TTC549 (cell line): ENCODE data around the gene RIMBP2.

ENCODE experiments used
- FAIRE-seq: peaks from 2 replicates; lab custom pipeline; 2012; peaks lifted over from hg19 to GRCh38; lab: Jason Lieb, UNC

Gene RIMBP2

DNA sequence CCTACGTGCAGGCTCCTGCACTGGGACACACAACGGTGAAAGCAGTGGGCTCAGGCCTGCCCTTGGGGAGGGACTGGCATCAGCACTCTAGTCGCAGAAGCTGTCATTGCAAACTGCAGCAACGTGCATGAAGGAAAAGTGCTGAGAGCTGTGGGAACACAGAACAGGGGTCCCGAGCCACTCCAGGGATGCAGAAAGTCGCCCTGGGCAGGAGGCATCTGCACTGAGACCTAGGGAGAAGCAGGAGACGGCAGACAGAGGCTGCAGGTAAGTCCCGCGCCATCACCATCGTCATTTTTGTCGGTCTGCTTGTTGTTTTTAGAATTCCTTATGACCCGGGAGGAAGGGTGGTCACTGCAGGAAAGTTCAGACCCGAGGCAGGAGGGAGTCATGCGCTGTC lies 21.6 kb upstream of the RIMBP2 start:
- no peak for FAIRE-seq

DNA sequence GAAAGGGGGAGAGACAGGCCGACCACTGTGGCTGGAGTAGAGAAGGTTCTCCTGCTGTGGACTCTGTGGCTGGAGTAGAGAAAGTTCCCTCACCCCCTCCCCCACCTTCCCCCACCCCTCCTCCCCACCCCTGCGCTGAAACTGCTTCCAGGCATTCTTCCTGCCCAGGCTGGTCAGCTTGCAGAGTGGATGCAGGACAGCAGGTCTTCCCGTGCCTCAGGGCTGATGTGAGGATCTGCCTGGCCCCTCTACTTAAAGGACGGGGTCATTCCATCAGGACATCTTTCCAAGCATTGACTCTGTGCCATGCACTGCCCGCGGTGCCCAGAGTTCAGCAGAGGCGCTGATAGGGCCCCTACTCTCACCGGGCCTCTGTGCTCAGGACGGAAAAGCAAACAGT lies 13.2 kb upstream of the RIMBP2 start:
- no peak for FAIRE-seq

DNA sequence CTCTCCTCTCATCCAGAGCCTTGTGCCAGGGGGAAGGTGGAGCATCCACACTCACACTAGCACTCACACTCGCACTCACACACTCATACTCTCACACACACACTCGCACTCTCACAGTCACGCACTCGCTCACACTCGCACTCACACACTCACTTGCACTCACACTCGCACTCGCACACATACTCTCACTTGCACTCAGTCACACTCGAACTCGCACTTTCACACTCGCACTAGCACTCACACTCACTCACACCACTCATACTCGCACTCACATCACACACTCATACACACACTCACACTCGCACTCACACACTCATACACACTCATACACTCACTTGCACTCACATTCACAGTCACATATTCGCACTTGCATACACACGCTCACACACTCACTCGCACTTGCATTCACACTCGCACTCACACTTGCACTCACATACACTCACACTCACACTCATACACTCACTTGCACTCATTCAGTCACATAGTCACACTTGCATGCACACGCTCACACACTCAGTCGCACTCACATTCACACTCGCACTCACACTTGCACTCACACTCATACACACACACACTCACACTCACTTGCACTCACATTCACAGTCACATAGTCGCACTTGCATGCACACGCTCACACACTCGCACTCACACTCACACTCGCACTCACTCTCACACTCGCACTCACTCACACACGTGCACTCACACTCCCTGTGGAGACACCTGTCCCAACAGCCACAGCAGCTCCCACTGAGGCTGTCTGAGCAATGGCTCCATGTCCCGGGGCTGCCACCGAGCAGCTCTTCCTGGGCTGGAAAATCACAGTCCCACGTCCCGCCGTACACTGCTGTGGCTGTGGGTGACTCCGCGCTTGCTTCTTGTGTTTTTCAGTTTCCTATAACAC lies 12.3 kb upstream of the RIMBP2 start:
- FAIRE-seq = no peak

DNA sequence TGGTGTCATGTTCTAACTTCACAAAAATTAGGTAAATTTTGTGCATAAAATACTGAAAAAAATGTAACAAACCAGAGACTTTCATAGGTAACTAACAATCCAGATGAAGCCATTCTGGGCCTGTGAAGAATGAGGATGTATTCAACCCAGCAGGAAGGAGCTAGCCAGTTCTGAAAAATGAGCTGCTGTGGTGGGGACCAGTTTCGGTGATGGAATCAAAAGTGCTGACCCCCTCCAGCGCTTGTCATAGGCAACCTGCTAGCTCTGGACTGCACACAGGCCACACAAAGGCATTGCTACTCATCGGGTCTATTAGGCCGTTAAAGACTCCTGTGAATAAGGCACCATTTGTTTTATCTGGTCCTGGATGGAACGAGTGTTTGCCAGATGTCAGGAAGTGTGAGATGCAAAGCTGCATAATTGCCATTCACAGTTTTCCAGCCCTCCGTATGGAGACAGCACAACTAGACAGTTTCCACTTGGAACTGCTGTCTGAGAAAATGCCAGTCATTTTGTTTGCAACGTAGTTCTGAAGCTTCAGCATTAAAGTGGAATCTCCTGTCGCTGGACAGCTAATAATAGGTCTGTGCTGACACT lies 3.3 kb upstream of the RIMBP2 start:
- FAIRE-seq = no peak

DNA sequence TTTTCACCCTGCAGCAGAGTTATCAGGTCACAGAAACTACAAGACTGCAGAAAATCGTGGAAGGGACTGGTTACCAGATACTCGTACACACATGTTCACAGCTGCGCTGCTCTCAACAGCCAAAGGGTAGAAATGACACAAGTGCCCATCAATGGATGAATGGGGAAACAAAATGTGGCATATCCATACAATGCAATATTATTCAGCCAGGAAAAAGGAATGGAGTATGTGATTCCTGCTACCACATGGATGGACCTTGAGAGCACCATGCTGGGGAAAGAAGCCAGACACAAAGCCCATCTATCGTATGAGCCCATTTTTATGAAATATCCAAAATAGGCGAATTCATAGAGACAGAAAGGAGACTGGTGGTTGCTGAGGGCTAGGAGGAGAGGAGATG lies 1.7 kb upstream of the RIMBP2 start:
- no peak for FAIRE-seq

DNA sequence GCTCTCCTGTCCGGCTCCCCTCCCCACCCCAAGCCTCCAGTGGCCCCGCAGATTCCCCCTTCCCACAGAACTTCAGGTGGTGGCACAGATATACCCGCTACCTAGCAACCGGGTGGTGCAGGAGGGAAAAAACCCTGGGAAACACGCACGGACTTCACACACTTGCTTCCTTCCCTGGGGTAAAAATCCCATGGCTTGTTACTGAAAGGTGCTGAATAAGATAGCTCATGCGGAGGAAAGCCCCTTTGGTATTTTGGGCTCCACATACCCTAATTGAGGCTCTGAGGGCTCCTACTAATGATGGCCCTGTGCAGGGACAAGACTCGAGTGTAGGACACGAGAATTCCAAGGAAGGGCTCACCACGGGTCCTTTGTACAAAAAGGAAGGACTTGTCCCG lies 869 bp upstream of the RIMBP2 start:
- no peak for FAIRE-seq

DNA sequence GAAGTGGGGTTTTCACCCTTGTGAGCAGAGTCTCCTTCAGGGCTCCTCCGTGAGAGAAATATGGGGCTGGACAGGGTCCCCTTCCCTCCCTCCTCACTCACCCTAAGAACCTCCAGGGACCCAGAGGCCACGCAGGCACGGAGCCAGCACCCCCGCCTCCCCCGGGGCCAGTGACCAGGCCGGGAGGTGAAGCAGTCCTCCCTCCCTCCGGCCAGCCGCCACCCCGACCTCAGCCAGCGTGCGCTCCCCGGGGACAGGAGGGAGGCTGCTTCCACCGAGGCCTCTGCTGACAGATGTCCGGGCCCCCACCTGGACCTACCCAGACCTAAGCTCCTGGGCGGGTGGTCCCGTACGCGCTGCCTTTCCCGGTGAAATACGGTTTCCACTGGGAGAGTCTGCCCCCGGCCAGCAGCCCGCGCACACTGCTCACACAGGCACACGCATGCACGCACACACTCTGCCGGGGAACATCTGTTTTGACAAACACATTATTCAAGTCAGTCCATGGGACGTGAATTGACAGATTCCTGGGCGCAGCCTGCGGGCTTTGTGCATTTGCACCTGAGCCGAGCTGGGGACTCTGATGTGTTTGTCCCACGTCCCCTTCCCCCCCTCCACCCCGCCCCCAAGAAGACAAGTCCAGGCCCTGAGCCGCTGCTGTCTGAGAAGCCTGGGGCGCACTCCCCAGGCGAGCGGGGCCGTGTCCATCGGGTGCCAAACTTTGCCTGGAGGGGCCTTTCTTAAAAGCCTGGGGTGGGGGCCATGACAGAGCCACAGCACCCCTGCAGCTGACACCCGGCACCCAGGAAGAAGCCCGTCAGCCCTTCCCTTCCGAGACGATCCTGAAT lies 725 bp downstream of the RIMBP2 start:
- no peak for FAIRE-seq

DNA sequence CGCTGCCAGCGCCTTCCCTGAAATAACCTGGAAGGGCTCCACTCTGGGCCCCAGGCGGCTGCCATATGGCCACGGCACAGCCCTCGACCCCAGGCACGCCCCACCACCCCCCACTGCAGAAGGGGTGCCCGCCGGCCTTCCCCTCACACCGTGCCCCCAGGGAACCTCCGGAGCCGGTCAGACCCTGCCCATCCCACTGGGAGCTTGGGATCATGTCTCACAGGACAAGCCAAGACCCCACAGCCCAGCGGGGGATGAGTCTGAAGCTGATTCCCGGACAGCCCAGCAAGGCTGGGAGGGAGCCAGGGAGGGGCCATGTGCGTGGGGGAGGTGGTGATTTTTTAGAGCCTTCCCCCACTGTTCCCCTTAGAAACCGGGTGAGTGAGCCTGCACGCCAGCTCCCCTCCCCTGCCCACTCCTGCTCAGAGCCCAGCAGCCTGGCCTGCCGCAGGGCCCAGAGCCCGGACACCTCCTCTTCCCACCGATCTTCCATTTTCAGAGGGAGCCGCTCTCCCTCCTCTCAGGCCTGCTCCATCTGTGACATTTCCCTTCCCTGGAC lies 1.4 kb downstream of the RIMBP2 start:
- no peak for FAIRE-seq

DNA sequence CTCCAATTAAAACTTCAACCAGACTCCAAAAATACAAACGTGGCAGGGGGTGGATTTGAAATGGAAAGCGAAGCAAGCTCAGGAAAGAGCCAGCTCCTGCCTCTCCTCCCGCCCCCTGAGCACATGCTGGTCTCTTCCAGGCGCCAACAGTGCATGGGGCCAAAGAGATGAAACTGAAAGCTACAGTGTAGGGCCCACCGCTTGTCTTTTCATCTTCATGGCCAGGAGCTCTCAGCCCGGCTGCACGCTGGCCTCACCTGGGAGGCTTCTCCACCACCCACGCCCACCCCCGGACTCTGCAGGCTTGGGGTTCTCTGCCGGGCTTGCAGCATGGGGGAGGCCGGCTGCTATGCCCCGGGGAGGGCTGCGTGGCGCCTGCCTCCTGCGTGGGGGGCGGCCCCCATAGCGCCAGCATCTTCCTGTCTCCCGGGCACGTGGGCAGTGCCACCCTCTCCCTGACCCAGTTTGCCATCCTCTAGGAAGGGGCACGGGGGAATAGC lies 2.0 kb downstream of the RIMBP2 start:
- no peak for FAIRE-seq

DNA sequence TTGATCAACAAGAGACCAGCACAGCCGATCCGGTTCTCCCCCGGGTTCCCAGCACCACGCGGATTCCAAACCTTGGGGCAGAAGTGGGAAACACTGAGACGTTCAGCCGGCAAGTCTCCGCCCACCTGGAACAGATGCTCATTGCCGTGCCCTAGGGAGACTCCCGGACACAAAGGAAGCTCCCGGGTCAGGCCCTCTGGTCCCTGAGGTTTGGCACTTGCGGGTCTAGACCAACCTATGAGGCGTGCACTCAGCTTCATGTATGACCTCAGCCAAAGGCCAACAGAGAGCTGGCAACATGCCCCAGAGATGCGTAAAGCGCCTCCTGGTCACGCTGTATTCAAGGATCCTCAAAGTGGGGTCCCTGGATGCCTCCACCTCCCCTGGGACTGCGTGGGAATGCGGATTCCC lies 2.5 kb downstream of the RIMBP2 start:
- FAIRE-seq = no peak

DNA sequence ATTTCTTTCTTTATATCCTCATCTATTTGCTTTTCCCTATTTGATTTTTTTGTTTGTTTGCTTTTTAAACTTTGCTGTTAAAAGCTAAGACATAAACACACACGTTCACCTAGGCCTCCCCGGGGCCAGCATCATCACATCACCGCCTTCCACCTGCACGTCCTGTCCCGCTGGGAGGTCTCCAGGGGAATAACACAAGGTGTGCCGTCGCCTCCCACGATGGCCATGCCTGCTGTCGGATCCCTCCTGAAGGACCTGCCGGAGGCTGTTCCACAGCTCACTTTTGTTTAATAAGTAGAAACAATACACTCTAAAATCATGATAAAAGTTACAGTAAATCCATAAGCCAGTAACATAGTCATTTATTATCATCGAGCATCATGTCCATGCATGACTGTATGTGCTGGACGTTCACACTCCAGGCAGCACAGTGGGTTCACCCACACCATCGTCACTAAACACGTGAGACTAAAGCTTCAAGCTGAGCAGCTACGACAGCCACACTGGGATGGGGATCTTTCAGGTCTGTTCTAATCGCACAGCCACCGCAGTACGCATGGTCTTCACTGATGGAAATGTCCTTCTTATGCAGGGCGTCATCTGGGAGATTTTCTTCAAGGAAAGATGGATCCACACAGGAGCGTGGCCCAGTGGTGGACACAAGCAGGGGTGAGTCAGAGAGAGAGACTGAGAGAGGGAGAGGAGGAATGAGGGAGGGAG lies 3.6 kb downstream of the RIMBP2 start:
- no peak for FAIRE-seq

DNA sequence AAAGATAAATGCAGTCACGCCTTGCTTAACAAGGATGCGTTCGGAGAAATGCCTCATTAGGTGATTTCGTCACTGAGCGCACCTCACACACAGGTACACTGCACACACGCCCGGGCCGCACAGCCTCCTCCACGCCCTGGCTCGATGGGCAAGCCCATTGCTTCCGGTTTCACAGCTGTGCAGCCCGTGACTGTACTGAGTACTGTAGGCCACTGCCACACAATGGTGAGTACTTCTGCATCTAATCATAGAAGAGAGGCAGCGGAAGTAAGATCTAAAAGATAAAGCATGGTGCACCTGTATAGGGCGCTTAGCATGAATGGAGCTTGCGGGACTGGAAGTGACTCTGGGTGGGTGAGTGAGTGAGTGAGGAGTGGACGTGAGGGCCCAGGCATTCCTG lies 4.3 kb downstream of the RIMBP2 start:
- FAIRE-seq = no peak

DNA sequence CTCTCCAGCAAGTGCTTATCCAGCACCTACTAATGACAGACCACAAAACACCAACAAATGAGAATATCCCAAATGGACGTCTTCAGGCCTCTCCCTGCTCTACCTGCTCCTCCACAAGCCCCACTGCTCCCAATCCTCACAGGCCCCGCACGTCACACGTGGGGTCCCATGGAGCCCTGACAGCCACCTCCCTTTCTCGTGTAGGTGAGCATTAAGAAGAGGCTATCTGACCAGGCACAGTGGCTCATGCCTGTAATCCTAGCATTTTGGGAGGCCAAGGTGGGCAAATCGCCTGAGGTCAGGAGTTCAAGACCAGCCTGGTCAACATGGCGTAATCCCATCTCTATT lies 5.4 kb downstream of the RIMBP2 start:
- FAIRE-seq = no peak

DNA sequence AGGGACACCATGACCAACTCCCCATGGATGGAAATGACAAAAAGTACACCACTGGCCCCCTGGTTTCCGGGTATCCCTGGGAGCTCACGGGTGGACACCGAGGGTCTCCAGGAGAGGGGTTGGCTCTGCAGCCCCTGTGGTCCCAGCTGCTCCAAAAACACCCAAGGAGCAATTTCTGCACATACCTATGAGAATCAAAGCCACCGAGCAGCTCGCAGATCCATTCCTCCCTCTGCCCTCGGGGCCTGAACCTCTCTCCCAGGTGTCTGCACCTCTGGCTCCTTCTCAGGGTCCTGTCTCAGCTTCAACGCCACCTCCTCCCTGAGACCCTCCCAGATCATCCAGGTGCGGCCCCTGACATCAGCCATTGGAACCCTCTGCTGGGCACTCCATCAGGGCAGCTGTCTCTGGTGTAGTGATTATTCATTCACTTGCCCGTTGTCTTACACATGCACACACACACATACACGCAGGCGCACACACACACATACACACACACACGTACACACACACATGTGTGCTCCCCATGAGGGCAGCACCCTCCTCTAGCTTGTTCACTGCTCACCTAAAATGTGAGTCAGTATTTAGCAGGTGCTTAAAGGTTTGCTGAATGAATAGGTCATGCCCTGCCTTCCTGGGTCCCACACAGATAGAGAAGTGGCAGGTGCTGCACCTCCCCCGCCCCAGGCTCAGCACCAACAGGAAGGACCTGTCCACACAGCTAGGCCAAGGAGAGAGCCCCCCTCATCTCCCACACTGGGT lies 5.9 kb downstream of the RIMBP2 start:
- no peak for FAIRE-seq

DNA sequence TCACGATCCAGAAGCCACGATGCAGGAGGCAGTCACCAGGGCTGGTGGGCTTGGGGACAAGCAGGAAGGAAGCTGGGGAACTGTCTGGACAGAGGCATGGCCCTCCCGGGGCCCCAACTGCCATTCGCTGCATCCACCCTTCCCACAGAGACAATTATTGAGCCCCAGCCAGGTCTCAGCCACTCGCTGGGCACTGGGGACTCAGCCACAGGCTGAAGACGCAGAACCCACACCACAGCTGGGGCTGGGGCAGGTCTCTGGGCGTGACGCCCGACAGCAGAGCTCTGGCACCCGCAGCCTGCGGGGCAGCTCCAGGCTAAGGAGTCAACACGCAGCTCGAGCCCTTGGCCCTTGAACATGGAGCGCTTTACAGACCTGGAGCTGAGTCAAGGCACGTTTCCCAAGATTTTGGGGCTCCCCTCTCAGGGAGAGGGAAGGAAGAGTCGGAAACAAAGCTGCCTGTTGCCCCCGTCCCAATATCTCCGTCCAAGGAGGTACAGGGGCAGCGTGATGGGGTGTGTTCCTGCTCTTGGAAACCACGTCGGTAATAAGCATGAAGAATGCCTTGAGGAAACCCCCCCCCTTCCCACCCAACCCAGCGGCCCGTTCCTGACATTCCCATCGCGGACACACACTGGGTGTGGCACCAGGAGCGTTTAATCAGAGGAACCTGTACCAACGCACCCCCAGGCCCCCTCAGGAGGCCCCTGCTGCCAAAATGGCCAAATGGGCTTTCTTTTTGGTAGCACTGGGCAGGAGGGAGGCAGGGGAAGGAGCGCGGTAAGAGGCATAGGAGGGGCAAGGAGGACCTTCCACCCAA lies 6.7 kb downstream of the RIMBP2 start:
- FAIRE-seq = no peak

DNA sequence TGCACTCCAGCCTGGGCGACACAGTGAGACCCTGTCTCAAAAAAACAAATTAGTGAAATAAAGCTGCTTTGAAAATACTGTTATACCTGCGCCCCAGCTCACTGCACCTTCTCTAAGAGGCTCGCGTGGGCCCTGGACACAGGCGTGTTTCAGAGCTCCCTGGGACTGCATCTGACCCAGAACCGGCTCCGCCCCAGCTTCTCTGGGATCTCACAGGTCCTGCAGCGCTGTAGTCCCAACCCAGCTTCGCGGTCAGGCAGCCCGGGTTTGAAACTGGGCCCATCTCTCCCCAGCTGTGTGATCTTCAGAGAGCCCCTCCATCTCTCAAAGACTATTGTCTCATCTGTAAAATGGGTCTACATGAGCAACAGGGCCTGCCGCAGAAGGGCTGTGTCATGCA lies 7.5 kb downstream of the RIMBP2 start:
- no peak for FAIRE-seq

DNA sequence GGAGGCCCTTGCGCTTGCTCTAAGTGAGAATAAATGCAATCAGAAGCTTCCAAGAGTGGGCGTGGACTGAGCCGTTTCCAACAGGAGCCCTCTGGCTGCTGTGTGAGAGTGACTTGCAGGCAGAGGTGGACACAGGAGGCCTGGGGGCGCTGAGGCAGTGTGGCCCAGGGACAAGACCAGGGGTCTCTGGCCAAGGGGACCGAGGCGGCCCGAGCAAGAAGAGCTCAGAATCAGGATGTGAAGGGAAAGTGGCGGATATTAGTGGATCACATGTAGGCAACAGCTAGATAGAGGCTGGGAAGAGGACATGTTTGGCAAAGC lies 8.6 kb downstream of the RIMBP2 start:
- FAIRE-seq = no peak

DNA sequence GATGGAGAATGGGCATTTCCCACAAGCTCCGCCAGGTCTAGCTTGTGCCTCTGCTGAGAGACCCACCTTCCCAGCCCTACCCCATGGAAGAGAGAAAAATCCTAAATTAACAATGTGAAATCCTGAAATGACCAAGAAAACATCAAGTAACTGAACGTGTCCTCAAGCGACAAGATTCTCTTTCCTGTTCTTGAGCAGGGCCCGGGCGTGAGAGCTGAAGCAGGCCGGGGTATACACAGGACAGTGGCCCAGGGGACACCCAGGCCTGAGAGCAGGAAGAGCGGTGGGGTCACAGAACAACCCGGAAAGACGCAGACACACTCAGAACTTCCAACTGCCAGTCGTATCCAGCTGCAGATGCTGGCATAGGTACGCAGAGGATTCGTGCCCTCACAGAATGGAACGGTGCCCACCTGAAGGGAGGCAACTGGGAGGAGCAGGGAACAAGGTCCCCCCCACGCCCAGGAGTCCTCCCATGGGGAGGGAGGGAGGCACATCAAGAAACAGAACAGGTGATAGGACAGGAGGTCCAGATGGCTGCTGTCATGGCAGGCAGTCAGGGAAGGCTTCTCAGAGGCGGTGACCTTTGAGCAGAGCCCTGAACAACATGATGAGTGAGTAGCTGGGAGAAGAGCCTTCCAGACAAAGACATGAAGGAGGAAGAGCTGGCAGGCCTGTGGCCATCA lies 9.1 kb downstream of the RIMBP2 start:
- no peak for FAIRE-seq

DNA sequence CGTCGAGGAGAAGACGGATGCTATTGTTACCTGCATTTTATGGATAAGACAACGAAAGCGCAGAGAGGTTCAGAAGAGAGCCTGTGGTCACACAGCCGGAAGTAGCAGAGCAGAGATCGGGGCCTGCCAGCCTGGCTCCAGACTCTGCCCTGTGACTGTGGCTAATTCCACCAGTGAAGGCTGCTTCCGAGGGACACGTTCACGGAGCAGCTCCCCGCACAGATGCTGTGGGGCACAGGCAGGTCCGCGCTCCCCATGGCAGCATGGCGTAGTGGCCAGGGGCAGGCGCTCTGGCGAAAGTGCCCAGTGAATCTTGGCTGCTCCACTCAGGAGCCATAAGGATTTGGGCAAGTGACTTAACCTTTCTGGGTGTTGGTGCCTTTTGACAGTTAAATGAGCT lies 9.8 kb downstream of the RIMBP2 start:
- FAIRE-seq = no peak
